Tibial nerve (tissue), 4 donors: ENCODE measurements around the gene PPIF. TPM values are rescaled to one million over a fixed set of nuclear protein-coding genes. Genes with fewer than 3 reads are reported as not detected.
A peak's percentile ranks its signal among the peaks of the same experiment; 100 is the strongest.

ENCODE experiments used
- DNase-seq, 2 donors: peaks; one replicate each; pipeline ENCODE4 v3.0.0-alpha.2; 2019; ENCODE audit warnings: low spot score in 2 of 2
- H3K27ac ChIP-seq, 4 donors: fragments of 200-600 bp; sonication (generic) in 3 of 4; one replicate each; pipeline ENCODE4 v1.5.1; 2017 to 2019; ENCODE audit warnings: mild to moderate bottlenecking in 1 of 4
- H3K27me3 ChIP-seq, 2 donors: fragments of 200-600 bp; sonication (generic) in 1 of 2; one replicate each; pipeline versions ENCODE4 v1.5.1 to v1.6.0; 2017 to 2019
- H3K36me3 ChIP-seq, 3 donors: fragments of 200-600 bp; sonication (generic); one replicate each; pipeline ENCODE4 v1.5.1; 2018 to 2019
- H3K4me1 ChIP-seq, 4 donors: fragments of 200-600 bp; sonication (generic) in 3 of 4; one replicate each; pipeline ENCODE4 v1.5.1; 2017 to 2019
- H3K4me3 ChIP-seq, 4 donors: fragments of 200-600 bp; sonication (generic) in 3 of 4; one replicate each; pipeline ENCODE4 v1.5.1; 2017 to 2019; ENCODE audit warnings: mild to moderate bottlenecking in 1 of 4, moderate library complexity in 1 of 4
- H3K9me3 ChIP-seq, 4 donors: fragments of 200-600 bp; sonication (generic) in 3 of 4; one replicate each; pipeline ENCODE4 v1.5.1; 2017 to 2019
- EP300 ChIP-seq, 2 donors: sonication (generic); formaldehyde crosslinking; IDR thresholded peaks; one replicate each; pipeline ENCODE4 v1.6.1; 2017; ENCODE audit warnings: antibody characterized with exemption in 2 of 2, mild to moderate bottlenecking in 1 of 2
- POLR2A ChIP-seq, 2 donors: fragments of 450-650 bp; IDR thresholded peaks; one replicate each; pipeline ENCODE4 v1.6.1; 2017; ENCODE audit warnings: antibody characterized with exemption in 2 of 2, mild to moderate bottlenecking in 2 of 2, moderate library complexity in 2 of 2
- WGBS, 2 donors: methylation state at CpG; one replicate each; pipeline ENCODE4 v1.1.5; 2018; 5-methylcytosine and 5-hydroxymethylcytosine counted together
- total RNA-seq, 4 donors: library from RNA; depleted of rRNA; stranded (reverse); fragments of >200 nt; gene quantifications; one replicate each; pipeline ENCODE4 v1.1.0, GENCODE V29; 2016
- TF ChIP-seq, protein P1 (sequence below), 5 experiments: fragments of 200-600 bp in 3 of 5; fragments of 450-650 bp in 2 of 5; sonication (generic) in 3 of 5; IDR thresholded peaks; one replicate each; pipeline ENCODE4 v1.5.1; 2016 to 2019; ENCODE audit warnings: antibody characterized with exemption in 5 of 5, mild to moderate bottlenecking in 3 of 5, moderate library complexity in 2 of 5

PPIF gene
- total RNA-seq, 4 donors from 2014 or later = 16.6 to 36.0 (median 20.6) TPM

GRCh38 chr10:79321951-79322350 lies 25.3 kb upstream of the PPIF start:
- Histone ChIP-seq H3K27me3 (no peaks in the 10 kb centered on the region), H3K9me3 (no peaks in the 10 kb centered on the region), H3K4me1 (peaks cover 0 to 22% (median 14%) of the 10 kb centered on the region in 4 donors), H3K36me3 (no peaks in the 10 kb centered on the region), H3K4me3 (no peak overlapping the region), H3K27ac (no peak overlapping the region)
- DNase-seq = no peak
- TF ChIP-seq EP300 (IDR thresholded peaks at IDR 0.05) (no peak), POLR2A (IDR thresholded peaks at IDR 0.05) (no peak)
- TF ChIP-seq, protein P1, sequence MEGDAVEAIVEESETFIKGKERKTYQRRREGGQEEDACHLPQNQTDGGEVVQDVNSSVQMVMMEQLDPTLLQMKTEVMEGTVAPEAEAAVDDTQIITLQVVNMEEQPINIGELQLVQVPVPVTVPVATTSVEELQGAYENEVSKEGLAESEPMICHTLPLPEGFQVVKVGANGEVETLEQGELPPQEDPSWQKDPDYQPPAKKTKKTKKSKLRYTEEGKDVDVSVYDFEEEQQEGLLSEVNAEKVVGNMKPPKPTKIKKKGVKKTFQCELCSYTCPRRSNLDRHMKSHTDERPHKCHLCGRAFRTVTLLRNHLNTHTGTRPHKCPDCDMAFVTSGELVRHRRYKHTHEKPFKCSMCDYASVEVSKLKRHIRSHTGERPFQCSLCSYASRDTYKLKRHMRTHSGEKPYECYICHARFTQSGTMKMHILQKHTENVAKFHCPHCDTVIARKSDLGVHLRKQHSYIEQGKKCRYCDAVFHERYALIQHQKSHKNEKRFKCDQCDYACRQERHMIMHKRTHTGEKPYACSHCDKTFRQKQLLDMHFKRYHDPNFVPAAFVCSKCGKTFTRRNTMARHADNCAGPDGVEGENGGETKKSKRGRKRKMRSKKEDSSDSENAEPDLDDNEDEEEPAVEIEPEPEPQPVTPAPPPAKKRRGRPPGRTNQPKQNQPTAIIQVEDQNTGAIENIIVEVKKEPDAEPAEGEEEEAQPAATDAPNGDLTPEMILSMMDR (IDR thresholded peaks at IDR 0.05) = no peak

DNA sequence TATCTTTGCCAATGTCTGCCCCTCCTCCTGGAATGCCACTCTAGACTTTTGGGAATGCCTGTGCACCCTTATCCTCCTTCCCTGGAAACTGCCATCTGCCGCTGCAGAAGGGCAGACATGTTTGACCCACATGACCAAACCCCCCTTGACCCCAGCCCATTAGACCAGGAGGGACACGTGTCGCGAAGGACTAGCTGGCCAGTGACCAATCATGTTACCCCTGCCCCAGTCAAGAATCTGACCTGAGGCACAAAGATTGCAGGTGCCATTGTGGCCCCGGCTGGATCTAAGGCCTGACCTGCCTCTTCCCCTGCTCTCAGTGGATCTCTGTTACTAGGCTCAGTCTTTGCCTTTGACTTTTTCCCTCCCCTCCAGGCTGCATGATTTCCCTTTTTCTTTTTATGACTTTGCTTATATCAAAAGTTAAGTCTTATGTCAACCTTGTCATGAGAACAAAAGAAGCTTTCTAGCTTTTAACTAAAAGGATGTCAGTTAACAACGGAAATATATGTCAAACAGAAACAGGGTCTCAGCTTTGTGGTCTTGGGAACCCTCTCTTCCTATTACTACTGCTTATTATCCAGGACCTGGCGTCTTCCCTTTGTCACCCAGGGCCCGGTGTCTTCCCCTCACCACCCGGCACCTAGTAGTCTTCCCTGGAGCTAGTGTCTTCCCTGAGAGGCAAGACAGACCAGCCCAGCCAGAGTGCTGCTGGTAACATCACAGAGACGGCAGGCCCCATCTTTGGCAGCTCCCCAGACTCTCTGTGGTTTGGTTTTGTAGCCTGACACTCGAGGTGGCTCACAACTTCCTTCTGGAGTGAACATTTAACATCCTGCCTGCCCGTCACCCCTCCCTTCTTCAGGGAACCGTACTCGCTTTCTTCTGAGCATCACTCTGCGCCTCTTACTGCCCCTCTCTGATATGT lies 24.4 kb upstream of the PPIF start:
- Histone ChIP-seq H3K27me3 (no peaks in the 10 kb centered on the region), H3K4me1 (peaks cover 0 to 13% (median 6%) of the 10 kb centered on the region in 4 donors), H3K9me3 (no peaks in the 10 kb centered on the region), H3K4me3 (no peak overlapping the region), H3K27ac (no peak overlapping the region), H3K36me3 (no peaks in the 10 kb centered on the region)
- TF ChIP-seq, protein P1 (IDR thresholded peaks at IDR 0.05) = no peak
- peak in 1 of 2 donors; percentile 11 for TF ChIP-seq EP300 (IDR thresholded peaks at IDR 0.05)
- peak in 1 of 2 donors; percentile 66 for DNase-seq
- 74 to 79% methylated on average over 15 of the region's 15 CpGs for WGBS, 2 donors

GRCh38 chr10:79323602-79324001 lies 23.7 kb upstream of the PPIF start:
- Histone ChIP-seq H3K4me1 (peaks cover 0 to 5% (median under 1%) of the 10 kb centered on the region in 4 donors), H3K36me3 (no peaks in the 10 kb centered on the region), H3K27ac (no peak overlapping the region), H3K27me3 (no peaks in the 10 kb centered on the region), H3K9me3 (no peaks in the 10 kb centered on the region), H3K4me3 (no peak overlapping the region)
- WGBS, 2 donors = 94 to 95% methylated on average over 1 of the region's 1 CpG
- DNase-seq = no peak
- TF ChIP-seq, protein P1 (IDR thresholded peaks at IDR 0.05) = no peak
- TF ChIP-seq POLR2A (IDR thresholded peaks at IDR 0.05) = no peak
- no peak for TF ChIP-seq EP300 (IDR thresholded peaks at IDR 0.05)

DNA sequence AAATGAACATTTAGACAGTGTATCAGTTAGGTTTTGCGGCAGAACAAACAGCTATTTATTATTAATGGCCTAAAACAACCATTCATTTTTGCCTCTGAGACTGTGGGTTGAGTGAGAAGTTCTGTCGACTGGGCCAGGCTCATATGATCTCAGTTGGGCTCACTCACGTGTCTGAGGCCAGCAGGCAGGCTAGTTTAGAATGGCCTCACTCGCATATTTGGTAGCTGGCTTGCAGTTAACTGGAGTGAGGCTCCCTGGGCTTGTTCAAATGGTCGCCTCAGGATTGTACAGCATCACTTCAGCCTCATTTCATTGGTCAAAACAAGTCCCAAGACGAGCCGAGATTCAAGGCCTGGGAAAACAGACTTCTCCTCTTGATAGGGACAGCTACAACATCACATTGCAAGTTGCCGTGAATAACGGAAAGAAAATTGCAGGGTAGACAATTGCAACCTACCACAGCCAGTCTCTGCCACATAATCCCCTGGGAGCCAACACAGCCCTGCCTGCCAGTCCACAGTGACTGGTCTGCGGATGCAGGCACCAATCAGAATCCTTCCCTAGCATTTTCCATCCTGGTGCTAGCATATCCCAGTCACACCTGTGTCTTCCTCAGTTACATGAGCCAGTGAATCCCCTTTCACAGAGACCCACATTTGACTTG lies 23.1 kb upstream of the PPIF start:
- Histone ChIP-seq H3K4me1 (peaks cover 0 to 5% (median 0%) of the 10 kb centered on the region in 4 donors), H3K27ac (no peak overlapping the region), H3K4me3 (no peak overlapping the region), H3K36me3 (no peaks in the 10 kb centered on the region), H3K9me3 (no peaks in the 10 kb centered on the region), H3K27me3 (no peaks in the 10 kb centered on the region)
- 73 to 82% methylated on average over 10 of the region's 10 CpGs for WGBS, 2 donors
- TF ChIP-seq POLR2A (IDR thresholded peaks at IDR 0.05) = no peak
- TF ChIP-seq, protein P1 (IDR thresholded peaks at IDR 0.05) = no peak
- TF ChIP-seq EP300 (IDR thresholded peaks at IDR 0.05) = no peak
- no peak for DNase-seq
